WTC11 (cell line): ENCODE results near the gene ARHGEF12. TPM values are rescaled to one million over a fixed set of nuclear protein-coding genes. Genes with fewer than 3 reads are reported as not detected.
A peak's percentile ranks its signal among the peaks of the same experiment; 100 is the strongest.

Experiments
- ATAC-seq: fragments of 200-7000 bp; cut with Tn5 transposase; 2 replicates; pipeline ENCODE4 v1.10.0; 2021; ENCODE audit warnings: mild to moderate bottlenecking, moderate library complexity
- CTCF ChIA-PET: fragments of 300-600 bp; sonication (Branson Sonifier 250); formaldehyde crosslinking; loops from one replicate; lab custom pipeline; 2021; ENCODE audit warnings: antibody characterized with exemption; lab: Charles Lee
- POLR2A ChIA-PET: fragments of 350-600 bp; sonication (Branson Sonifier 250); formaldehyde crosslinking; loops from one replicate; lab custom pipeline; 2021; ENCODE audit warnings: antibody characterized with exemption; lab: Charles Lee
- DNase-seq: peaks from one replicate; pipeline ENCODE4 v3.0.0; 2021; ENCODE audit warnings: low spot score
- H3K27ac Mint-ChIP-seq: 2 replicates; pipeline ENCODE4 v1.8.0; 2021; ENCODE audit warnings: mixed read lengths
- H3K27me3 Mint-ChIP-seq: 2 replicates; pipeline ENCODE4 v1.8.0; 2021; ENCODE audit warnings: low read depth, mild to moderate bottlenecking, moderate library complexity, mixed read lengths
- H3K36me3 Mint-ChIP-seq: 2 replicates; pipeline ENCODE4 v1.8.0; 2021; ENCODE audit warnings: mixed read lengths
- H3K4me1 Mint-ChIP-seq: 2 replicates; pipeline ENCODE4 v1.8.0; 2022; ENCODE audit warnings: mixed read lengths
- H3K4me3 Mint-ChIP-seq: 2 replicates; pipeline ENCODE4 v1.8.0; 2021; ENCODE audit warnings: mild to moderate bottlenecking, moderate library complexity, mixed read lengths
- H3K9me3 Mint-ChIP-seq: 2 replicates; pipeline ENCODE4 v1.8.0; 2021; ENCODE audit warnings: mixed read lengths
- AR ChIP-seq: fragments of 250-450 bp; sonication (Bioruptor Pico); IDR thresholded peaks from 2 replicates; pipeline ENCODE4 v1.9.0; 2021; ENCODE audit warnings: mild to moderate bottlenecking
- ATF2 ChIP-seq: sonication (generic); formaldehyde crosslinking; IDR thresholded peaks from 2 replicates; pipeline ENCODE4 v1.8.1; 2022; ENCODE audit warnings: low read depth, missing genetic modification reagents, borderline replicate concordance
- ATF3 ChIP-seq: sonication (generic); formaldehyde crosslinking; conservative IDR thresholded peaks from 2 replicates; pipeline ENCODE4 v1.8.1; 2022; ENCODE audit warnings: mild to moderate bottlenecking, missing genetic modification reagents
- ETV6 ChIP-seq: sonication (generic); formaldehyde crosslinking; IDR thresholded peaks from 2 replicates; pipeline ENCODE4 v1.8.1; 2022; ENCODE audit warnings: mild to moderate bottlenecking, missing genetic modification reagents
- FOXJ3 ChIP-seq: sonication (generic); formaldehyde crosslinking; IDR thresholded peaks from 2 replicates; pipeline ENCODE4 v1.9.0; 2021; ENCODE audit warnings: missing genetic modification reagents, mild to moderate bottlenecking, borderline replicate concordance
- GABPB1 ChIP-seq: sonication (generic); formaldehyde crosslinking; IDR thresholded peaks from 2 replicates; pipeline ENCODE4 v1.8.1; 2023; ENCODE audit warnings: mild to moderate bottlenecking, missing genetic modification reagents
- IRF1 ChIP-seq: sonication (generic); formaldehyde crosslinking; IDR thresholded peaks from 2 replicates; pipeline ENCODE4 v1.8.0; 2023; ENCODE audit warnings: missing genetic modification reagents
- KAT7 ChIP-seq: sonication (generic); formaldehyde crosslinking; IDR thresholded peaks from 2 replicates; pipeline ENCODE4 v1.8.1; 2023; ENCODE audit warnings: missing genetic modification reagents, mild to moderate bottlenecking, borderline replicate concordance
- NR3C1 ChIP-seq: sonication (generic); formaldehyde crosslinking; conservative IDR thresholded peaks from 2 replicates; pipeline ENCODE4 v1.8.1; 2023; ENCODE audit warnings: low read depth, mild to moderate bottlenecking, missing genetic modification reagents
- OVOL2 ChIP-seq: fragments of 250-450 bp; sonication (Bioruptor Pico); IDR thresholded peaks from 2 replicates; pipeline ENCODE4 v1.9.0; 2021; ENCODE audit warnings: mild to moderate bottlenecking, borderline replicate concordance
- SMAD4 ChIP-seq: sonication (generic); formaldehyde crosslinking; IDR thresholded peaks from 2 replicates; pipeline ENCODE4 v1.8.0; 2022; ENCODE audit warnings: mild to moderate bottlenecking, missing genetic modification reagents
- SOX15 ChIP-seq: fragments of 250-450 bp; sonication (Bioruptor Pico); IDR thresholded peaks from 2 replicates; pipeline ENCODE4 v1.9.0; 2021; ENCODE audit warnings: mild to moderate bottlenecking
- TEAD4 ChIP-seq: sonication (generic); formaldehyde crosslinking; IDR thresholded peaks from 2 replicates; pipeline ENCODE4 v1.8.0; 2022; ENCODE audit warnings: mild to moderate bottlenecking, missing genetic modification reagents
- USF1 ChIP-seq: sonication (generic); formaldehyde crosslinking; IDR thresholded peaks from 2 replicates; pipeline ENCODE4 v1.8.0; 2022; ENCODE audit warnings: mild to moderate bottlenecking, missing genetic modification reagents
- USF2 ChIP-seq: sonication (generic); formaldehyde crosslinking; IDR thresholded peaks from 2 replicates; pipeline ENCODE4 v1.8.1; 2023; ENCODE audit warnings: mild to moderate bottlenecking, missing genetic modification reagents, moderate library complexity
- ZNF219 ChIP-seq: sonication (generic); formaldehyde crosslinking; IDR thresholded peaks from 2 replicates; pipeline ENCODE4 v1.8.0; 2023; ENCODE audit warnings: missing genetic modification reagents, mild to moderate bottlenecking, borderline replicate concordance
- ZNF512 ChIP-seq: sonication (generic); formaldehyde crosslinking; IDR thresholded peaks from 2 replicates; pipeline ENCODE4 v1.8.1; 2022; ENCODE audit warnings: missing genetic modification reagents, borderline replicate concordance
- total RNA-seq: library from RNA; stranded (reverse); gene quantifications from 3 replicates; pipeline ENCODE4 v1.2.3, GENCODE V29; 2021
- TF ChIP-seq, protein P1 (sequence below): fragments of 250-450 bp; sonication (Bioruptor Pico); IDR thresholded peaks from 2 replicates; pipeline ENCODE4 v1.9.0; 2021; ENCODE audit warnings: mild to moderate bottlenecking
- TF ChIP-seq, protein P2 (sequence below): fragments of 250-450 bp; sonication (Bioruptor Pico); IDR thresholded peaks from 2 replicates; pipeline ENCODE4 v1.9.0; 2021; ENCODE audit warnings: mild to moderate bottlenecking, borderline replicate concordance
- TF ChIP-seq, protein P3 (sequence below): sonication (generic); formaldehyde crosslinking; IDR thresholded peaks from 2 replicates; pipeline ENCODE4 v1.8.1; 2022; ENCODE audit warnings: mild to moderate bottlenecking, moderate library complexity, missing genetic modification reagents

The ARHGEF12 gene
- total RNA-seq, 1 experiment from 2014 or later: 35.8 TPM

DNA sequence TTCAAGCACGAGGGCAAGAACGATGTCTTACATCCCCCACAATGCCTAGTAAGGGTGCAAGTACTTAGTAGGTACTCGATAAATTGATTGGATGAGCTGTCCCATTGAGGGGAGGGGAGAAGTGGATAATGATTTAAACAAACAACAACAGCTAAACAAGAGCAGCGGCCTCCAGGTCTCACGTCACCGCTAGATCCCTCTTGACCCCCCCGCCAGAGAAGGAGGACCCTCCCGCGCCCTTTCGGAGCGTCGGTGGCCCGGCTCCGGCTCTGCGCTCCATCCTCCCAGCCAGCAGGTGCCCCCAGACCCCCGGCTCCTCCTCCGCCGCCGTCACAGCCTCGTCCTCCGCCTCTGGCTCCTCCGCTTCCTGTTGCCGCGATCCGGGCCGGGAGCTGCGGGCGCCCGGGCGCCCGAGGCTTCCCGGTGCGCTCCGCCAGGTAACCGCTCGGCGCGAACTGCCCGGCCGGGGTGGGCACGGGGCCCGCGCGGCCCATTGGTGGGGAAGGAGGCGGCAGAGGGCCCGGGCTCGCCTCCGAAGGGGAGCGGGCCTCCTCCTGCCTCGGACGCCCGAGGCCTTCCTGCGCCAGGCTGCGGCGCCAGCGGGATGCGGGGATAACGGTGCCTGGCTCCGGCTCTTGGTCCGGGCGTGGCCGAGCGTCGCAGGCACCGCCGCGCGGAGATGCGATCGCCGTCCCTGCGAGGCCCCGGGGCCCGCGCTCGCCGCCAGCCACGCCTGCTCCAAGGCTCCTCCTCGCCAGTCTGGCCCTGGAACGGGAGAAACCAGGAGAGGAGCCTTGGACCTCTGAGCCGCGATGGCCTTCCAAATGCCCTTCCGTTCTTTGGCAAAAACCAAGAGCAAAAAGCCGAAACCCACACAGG is 11.0 kb upstream of the ARHGEF12 start, which contains the start of gene TLCD5:
Gene TLCD5 (plus strand): TSS at position 368 of the 879 bp plus-strand sequence. CDS start 2,143 bp downstream, outside the sequence.
- H3K4me3 Mint-ChIP-seq: peak within 1 kb of the TSS; percentile 78
- peak; percentile 95 for ATAC-seq
- H3K9me3 Mint-ChIP-seq: peaks cover 3% of the 10 kb centered on the region; the same call in 1 of the 2 replicates
- peaks cover 17% of the 10 kb centered on the region for H3K4me1 Mint-ChIP-seq
- peaks cover 4% of the 10 kb centered on the region for H3K36me3 Mint-ChIP-seq
- DNase-seq: peak; percentile 88
- ChIA-PET CTCF (interaction anchor here (0.7 to 2.5 kb wide), 5 partner anchors 10 to 104 kb away, joined by 3 to 26 read pairs (median 4); partner anchors contain the start of gene ARHGEF12), POLR2A (interaction anchor here (1.2 kb wide), 1 partner anchor 11 kb away, joined by 4 read pairs; the partner anchor contains the start of gene ARHGEF12)
- H3K27ac Mint-ChIP-seq: peak within 1 kb of the TSS; percentile 74; the same call in 1 of the 2 replicates
- H3K27me3 Mint-ChIP-seq: peaks cover 16% of the 10 kb centered on the region
- TF ChIP-seq SOX15 (CRISPR knock-in tag) (no peak), NR3C1 (CRISPR knock-in tag) (no peak), TEAD4 (no peak), USF1 (peak; percentile 40; the same call in 1 of the 2 replicates), SMAD4 (CRISPR knock-in tag) (no peak), FOXJ3 (CRISPR knock-in tag) (no peak), AR (no peak), IRF1 (0 out of 2 replicates have a peak, but pooled peaks have one; percentile 61), OVOL2 (CRISPR knock-in tag) (no peak), ZNF512 (CRISPR knock-in tag) (no peak), ATF3 (CRISPR knock-in tag) (no peak), ZNF219 (CRISPR knock-in tag) (no peak), ATF2 (CRISPR knock-in tag) (no peak), ETV6 (peak; percentile 63), KAT7 (CRISPR knock-in tag) (peak; percentile 93; the same call in 1 of the 2 replicates), USF2 (CRISPR knock-in tag) (no peak; the same call in none of the 2 replicates), GABPB1 (CRISPR knock-in tag) (0 out of 2 replicates have a peak, but pooled peaks have one; percentile 22)
- TF ChIP-seq, protein P1, sequence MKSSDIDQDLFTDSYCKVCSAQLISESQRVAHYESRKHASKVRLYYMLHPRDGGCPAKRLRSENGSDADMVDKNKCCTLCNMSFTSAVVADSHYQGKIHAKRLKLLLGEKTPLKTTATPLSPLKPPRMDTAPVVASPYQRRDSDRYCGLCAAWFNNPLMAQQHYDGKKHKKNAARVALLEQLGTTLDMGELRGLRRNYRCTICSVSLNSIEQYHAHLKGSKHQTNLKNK: no peak
- TF ChIP-seq, protein P2, sequence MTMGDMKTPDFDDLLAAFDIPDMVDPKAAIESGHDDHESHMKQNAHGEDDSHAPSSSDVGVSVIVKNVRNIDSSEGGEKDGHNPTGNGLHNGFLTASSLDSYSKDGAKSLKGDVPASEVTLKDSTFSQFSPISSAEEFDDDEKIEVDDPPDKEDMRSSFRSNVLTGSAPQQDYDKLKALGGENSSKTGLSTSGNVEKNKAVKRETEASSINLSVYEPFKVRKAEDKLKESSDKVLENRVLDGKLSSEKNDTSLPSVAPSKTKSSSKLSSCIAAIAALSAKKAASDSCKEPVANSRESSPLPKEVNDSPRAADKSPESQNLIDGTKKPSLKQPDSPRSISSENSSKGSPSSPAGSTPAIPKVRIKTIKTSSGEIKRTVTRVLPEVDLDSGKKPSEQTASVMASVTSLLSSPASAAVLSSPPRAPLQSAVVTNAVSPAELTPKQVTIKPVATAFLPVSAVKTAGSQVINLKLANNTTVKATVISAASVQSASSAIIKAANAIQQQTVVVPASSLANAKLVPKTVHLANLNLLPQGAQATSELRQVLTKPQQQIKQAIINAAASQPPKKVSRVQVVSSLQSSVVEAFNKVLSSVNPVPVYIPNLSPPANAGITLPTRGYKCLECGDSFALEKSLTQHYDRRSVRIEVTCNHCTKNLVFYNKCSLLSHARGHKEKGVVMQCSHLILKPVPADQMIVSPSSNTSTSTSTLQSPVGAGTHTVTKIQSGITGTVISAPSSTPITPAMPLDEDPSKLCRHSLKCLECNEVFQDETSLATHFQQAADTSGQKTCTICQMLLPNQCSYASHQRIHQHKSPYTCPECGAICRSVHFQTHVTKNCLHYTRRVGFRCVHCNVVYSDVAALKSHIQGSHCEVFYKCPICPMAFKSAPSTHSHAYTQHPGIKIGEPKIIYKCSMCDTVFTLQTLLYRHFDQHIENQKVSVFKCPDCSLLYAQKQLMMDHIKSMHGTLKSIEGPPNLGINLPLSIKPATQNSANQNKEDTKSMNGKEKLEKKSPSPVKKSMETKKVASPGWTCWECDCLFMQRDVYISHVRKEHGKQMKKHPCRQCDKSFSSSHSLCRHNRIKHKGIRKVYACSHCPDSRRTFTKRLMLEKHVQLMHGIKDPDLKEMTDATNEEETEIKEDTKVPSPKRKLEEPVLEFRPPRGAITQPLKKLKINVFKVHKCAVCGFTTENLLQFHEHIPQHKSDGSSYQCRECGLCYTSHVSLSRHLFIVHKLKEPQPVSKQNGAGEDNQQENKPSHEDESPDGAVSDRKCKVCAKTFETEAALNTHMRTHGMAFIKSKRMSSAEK (CRISPR knock-in tag): no peak
- TF ChIP-seq, protein P3, sequence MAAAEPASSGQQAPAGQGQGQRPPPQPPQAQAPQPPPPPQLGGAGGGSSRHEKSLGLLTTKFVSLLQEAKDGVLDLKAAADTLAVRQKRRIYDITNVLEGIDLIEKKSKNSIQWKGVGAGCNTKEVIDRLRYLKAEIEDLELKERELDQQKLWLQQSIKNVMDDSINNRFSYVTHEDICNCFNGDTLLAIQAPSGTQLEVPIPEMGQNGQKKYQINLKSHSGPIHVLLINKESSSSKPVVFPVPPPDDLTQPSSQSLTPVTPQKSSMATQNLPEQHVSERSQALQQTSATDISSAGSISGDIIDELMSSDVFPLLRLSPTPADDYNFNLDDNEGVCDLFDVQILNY (CRISPR knock-in tag): peak; percentile 78; the same call in 1 of the 2 replicates
